Endothelial cell of umbilical vein (primary cell): ENCODE results near the gene SGPP1.

ENCODE experiments used
- CTCF ChIP-seq, 2 donors: IDR thresholded peaks; 1 replicate in 1 of 2; 2 replicates in 1 of 2; pipeline ENCODE4 v1.5.1; 2011; ENCODE audit warnings: low read length in 2 of 2, mild to moderate bottlenecking in 2 of 2, moderate library complexity in 2 of 2, control low read depth in 1 of 2, inconsistent platforms in 1 of 2, low read depth in 1 of 2; ENCODE audit not compliant: insufficient read depth in 1 of 2; ENCODE audit errors: extremely low read depth in 1 of 2
- EZH2 ChIP-seq: IDR thresholded peaks from 2 replicates; pipeline ENCODE4 v1.6.1; 2012; ENCODE audit warnings: borderline replicate concordance, low read depth, mild to moderate bottlenecking, moderate library complexity, low read length, inconsistent platforms; ENCODE audit not compliant: severe bottlenecking

GRCh38 chr14:63713058-63713457 lies 14.8 kb downstream of the SGPP1 start:
- TF ChIP-seq EZH2 (no peak), CTCF (IDR thresholded peaks at IDR 0.05; ENCODE audit: extremely low read depth in 1 of 2, insufficient read depth in 1 of 2, low read depth in 1 of 2, low read length in 2 of 2) (no peak)
